Hepatocyte (in vitro differentiated cells): Measurements from ENCODE around the gene CHMP4B. TPM values are rescaled to one million over a fixed set of nuclear protein-coding genes. Genes with fewer than 3 reads are reported as not detected.

Experiments used
- DNase-seq: peaks from one replicate; pipeline ENCODE4 v3.0.0-alpha.2; 2016; ENCODE audit warnings: low spot score
- H2AFZ ChIP-seq: fragments of 200-600 bp; sonication (generic); 2 replicates; pipeline ENCODE4 v1.6.0; 2016; ENCODE audit warnings: antibody characterized with exemption, mild to moderate bottlenecking
- H3K27ac ChIP-seq: fragments of 200-600 bp; sonication (generic); 2 replicates; pipeline ENCODE4 v1.5.1; 2016; ENCODE audit warnings: mild to moderate bottlenecking
- H3K27me3 ChIP-seq: fragments of 200-600 bp; sonication (generic); 2 replicates; pipeline ENCODE4 v1.6.1; 2016
- H3K36me3 ChIP-seq: fragments of 200-600 bp; sonication (generic); replicated peaks from 2 replicates; pipeline ENCODE4 v1.5.1; 2016; ENCODE audit warnings: low read depth; ENCODE audit not compliant: insufficient read depth
- H3K4me1 ChIP-seq: fragments of 200-600 bp; sonication (generic); 2 replicates; pipeline ENCODE4 v1.5.1; 2016; ENCODE audit warnings: mild to moderate bottlenecking, moderate library complexity; ENCODE audit not compliant: insufficient read depth
- H3K4me2 ChIP-seq: fragments of 200-600 bp; sonication (generic); 2 replicates; pipeline ENCODE4 v1.6.0; 2016
- H3K4me3 ChIP-seq: fragments of 200-600 bp; sonication (generic); 2 replicates; pipeline ENCODE4 v1.5.1; 2016; ENCODE audit warnings: mild to moderate bottlenecking
- H3K79me2 ChIP-seq: fragments of 200-600 bp; sonication (generic); 2 replicates; pipeline ENCODE4 v1.6.0; 2017; ENCODE audit warnings: mild to moderate bottlenecking
- H3K9me2 ChIP-seq: fragments of 200-600 bp; sonication (generic); replicated peaks from 2 replicates; pipeline ENCODE4 v1.6.0; 2017; ENCODE audit warnings: mild to moderate bottlenecking; ENCODE audit not compliant: insufficient read depth
- H3K9me3 ChIP-seq: fragments of 200-600 bp; sonication (generic); 2 replicates; pipeline ENCODE4 v1.5.1; 2016; ENCODE audit warnings: low read depth, mild to moderate bottlenecking
- H4K20me1 ChIP-seq: fragments of 200-600 bp; sonication (generic); 2 replicates; pipeline ENCODE4 v1.6.0; 2016; ENCODE audit warnings: mild to moderate bottlenecking; ENCODE audit not compliant: insufficient read depth, poor library complexity, severe bottlenecking
- EZH2 ChIP-seq: fragments of 200-600 bp; sonication (generic); IDR thresholded peaks from 2 replicates; pipeline ENCODE4 v1.6.1; 2016; ENCODE audit warnings: antibody characterized with exemption, mild to moderate bottlenecking, borderline replicate concordance
- EZH2phosphoT487 ChIP-seq: fragments of 200-600 bp; sonication (generic); IDR thresholded peaks from one replicate; pipeline ENCODE4 v1.6.1; 2018; ENCODE audit warnings: antibody characterized with exemption, mild to moderate bottlenecking, low read depth, moderate library complexity; ENCODE audit not compliant: unreplicated experiment, severe bottlenecking
- WGBS: methylation state at CpG from one replicate; pipeline ENCODE4 v1.1.6; 2016; ENCODE audit warnings: low lambda C conversion rate; ENCODE audit errors: missing lambda C conversion rate; 5-methylcytosine and 5-hydroxymethylcytosine counted together
- polyA plus RNA-seq: library from polyadenylated mRNA; unstranded; fragments of >200 nt; fragmentation: Nextera tagmentation; extraction: Ambion mirVana; gene quantifications from 2 replicates; pipeline ENCODE4 v1.2.1, GENCODE V29; 2016
- total RNA-seq: library from RNA; depleted of rRNA; stranded (reverse); fragments of >200 nt; gene quantifications from 2 replicates; pipeline ENCODE4 v1.2.3, GENCODE V29; 2014
- TF ChIP-seq, protein P1 (sequence below): fragments of 200-600 bp; sonication (generic); IDR thresholded peaks from 2 replicates; pipeline ENCODE4 v1.5.1; 2016; ENCODE audit warnings: antibody characterized with exemption, mild to moderate bottlenecking; ENCODE audit not compliant: poor library complexity

The CHMP4B gene
- total and polyA plus RNA-seq, 2 experiments from 2014 or later: 8.1 to 95.1 TPM

GRCh38 chr20:33846291-33846935 is 35.3 kb downstream of the CHMP4B start:
- Histone ChIP-seq H3K27ac (no peak overlapping the region), H3K4me2 (no peak overlapping the region), H3K4me3 (no peak overlapping the region), H4K20me1 (peaks cover 99% of the 10 kb centered on the region), H3K27me3 (no peaks in the 10 kb centered on the region), H3K79me2 (peaks cover 100% of the 10 kb centered on the region), H3K36me3 (no peaks in the 10 kb centered on the region), H2AFZ (no peak overlapping the region), H3K4me1 (peaks cover 35% of the 10 kb centered on the region), H3K9me2 (no peaks in the 10 kb centered on the region), H3K9me3 (no peaks in the 10 kb centered on the region)
- 82% methylated on average over 6 of the region's 6 CpGs for WGBS
- DNase-seq: no peak
- TF ChIP-seq EZH2 (no peak), EZH2phosphoT487 (no peak)
- TF ChIP-seq, protein P1, sequence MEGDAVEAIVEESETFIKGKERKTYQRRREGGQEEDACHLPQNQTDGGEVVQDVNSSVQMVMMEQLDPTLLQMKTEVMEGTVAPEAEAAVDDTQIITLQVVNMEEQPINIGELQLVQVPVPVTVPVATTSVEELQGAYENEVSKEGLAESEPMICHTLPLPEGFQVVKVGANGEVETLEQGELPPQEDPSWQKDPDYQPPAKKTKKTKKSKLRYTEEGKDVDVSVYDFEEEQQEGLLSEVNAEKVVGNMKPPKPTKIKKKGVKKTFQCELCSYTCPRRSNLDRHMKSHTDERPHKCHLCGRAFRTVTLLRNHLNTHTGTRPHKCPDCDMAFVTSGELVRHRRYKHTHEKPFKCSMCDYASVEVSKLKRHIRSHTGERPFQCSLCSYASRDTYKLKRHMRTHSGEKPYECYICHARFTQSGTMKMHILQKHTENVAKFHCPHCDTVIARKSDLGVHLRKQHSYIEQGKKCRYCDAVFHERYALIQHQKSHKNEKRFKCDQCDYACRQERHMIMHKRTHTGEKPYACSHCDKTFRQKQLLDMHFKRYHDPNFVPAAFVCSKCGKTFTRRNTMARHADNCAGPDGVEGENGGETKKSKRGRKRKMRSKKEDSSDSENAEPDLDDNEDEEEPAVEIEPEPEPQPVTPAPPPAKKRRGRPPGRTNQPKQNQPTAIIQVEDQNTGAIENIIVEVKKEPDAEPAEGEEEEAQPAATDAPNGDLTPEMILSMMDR: no peak

GRCh38 chr20:33847006-33847405 is 35.9 kb downstream of the CHMP4B start:
- DNase-seq: no peak
- Histone ChIP-seq H3K4me2 (no peak overlapping the region), H3K79me2 (peaks cover 100% of the 10 kb centered on the region), H4K20me1 (peaks cover 99% of the 10 kb centered on the region), H3K4me3 (no peak overlapping the region), H3K36me3 (no peaks in the 10 kb centered on the region), H3K9me2 (no peaks in the 10 kb centered on the region), H3K27ac (no peak overlapping the region), H3K9me3 (no peaks in the 10 kb centered on the region), H2AFZ (no peak overlapping the region), H3K27me3 (no peaks in the 10 kb centered on the region), H3K4me1 (peaks cover 32% of the 10 kb centered on the region)
- TF ChIP-seq EZH2 (no peak), EZH2phosphoT487 (no peak)
- TF ChIP-seq, protein P1: no peak

- no peaks in the 10 kb centered on the region for H3K9me2 ChIP-seq
- H3K4me1 ChIP-seq: peaks cover 18% of the 10 kb centered on the region
- no peak overlapping the region for H3K4me2 ChIP-seq
- no peaks in the 10 kb centered on the region for H3K27me3 ChIP-seq
- no peaks in the 10 kb centered on the region for H3K9me3 ChIP-seq
- H3K79me2 ChIP-seq: peaks cover 97% of the 10 kb centered on the region
- 98% methylated on average over 19 of the region's 19 CpGs for WGBS
- TF ChIP-seq EZH2phosphoT487 (no peak), EZH2 (no peak)
- TF ChIP-seq, protein P1: no peak
- H3K36me3 ChIP-seq: no peaks in the 10 kb centered on the region
- H3K4me3 ChIP-seq: no peak overlapping the region
- no peak overlapping the region for H2AFZ ChIP-seq
- DNase-seq: no peak
- H4K20me1 ChIP-seq: peaks cover 87% of the 10 kb centered on the region
- H3K27ac ChIP-seq: no peak overlapping the region
Observed at GRCh38 chr20:33848391-33848790, 37.2 kb downstream of the CHMP4B start.

DNA sequence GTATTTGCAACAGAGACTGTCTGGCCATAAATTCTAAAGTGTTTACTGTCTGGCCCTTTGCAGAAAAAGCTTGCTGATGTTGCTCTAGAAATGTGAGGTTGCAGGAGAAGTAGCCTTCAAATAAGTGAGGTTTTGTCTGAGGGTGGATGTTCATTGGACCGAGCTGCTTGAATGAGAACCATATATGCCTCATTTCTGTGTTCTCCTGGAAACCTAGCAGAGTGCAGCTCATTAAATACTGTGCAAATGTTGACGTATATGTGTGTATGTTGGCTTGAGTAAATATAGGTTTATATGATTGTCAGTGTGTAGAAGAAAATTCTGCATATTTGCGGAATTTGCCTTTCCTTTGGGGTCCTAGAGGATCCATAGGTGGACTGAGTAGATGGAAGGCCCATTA is 39.0 kb downstream of the CHMP4B start:
- 81% methylated on average over 3 of the region's 3 CpGs for WGBS
- Histone ChIP-seq H3K4me3 (no peak overlapping the region), H2AFZ (no peak overlapping the region), H3K9me3 (no peaks in the 10 kb centered on the region), H3K4me1 (peaks cover 7% of the 10 kb centered on the region), H4K20me1 (peaks cover 69% of the 10 kb centered on the region), H3K4me2 (no peak overlapping the region), H3K27me3 (no peaks in the 10 kb centered on the region), H3K9me2 (no peaks in the 10 kb centered on the region), H3K27ac (no peak overlapping the region), H3K36me3 (no peaks in the 10 kb centered on the region), H3K79me2 (peaks cover 79% of the 10 kb centered on the region)
- DNase-seq: no peak
- TF ChIP-seq, protein P1: no peak
- TF ChIP-seq EZH2phosphoT487 (no peak), EZH2 (no peak)
